RCC 7860 (cell line): ENCODE results near the gene PPP5C.
"Not testable (repeated sequence)": the region's sequence is repeated elsewhere in the genome, so short reads cannot be mapped to it uniquely, and the experiment has no call there.

Source experiments
- DNase-seq: peaks from one replicate; pipeline ENCODE4 v3.0.0-alpha.2; 2015; ENCODE audit warnings: low spot score
- FAIRE-seq: peaks from 2 replicates; lab custom pipeline; 2012; peaks lifted over from hg19 to GRCh38; lab: Jason Lieb, UNC

Gene PPP5C

GRCh38 chr19:46427518-46428045 is 80.7 kb downstream of the PPP5C start:
- no peak for DNase-seq
- no peak for FAIRE-seq

GRCh38 chr19:46428239-46429135 is 81.6 kb downstream of the PPP5C start, which contains the start of gene PNMA8C:
PNMA8C (minus strand) TSS chr19:46428936; CDS start chr19:46428359, 577 bp downstream.
- DNase-seq (peak; percentile 23), FAIRE-seq (no peak)

GRCh38 chr19:46429999-46430398 is 83.1 kb downstream of the PPP5C start:
- DNase-seq: no peak
- no peak for FAIRE-seq

GRCh38 chr19:46431824-46432223 is 84.9 kb downstream of the PPP5C start:
- no peak for FAIRE-seq
- no peak for DNase-seq

GRCh38 chr19:46433470-46433869 is 86.6 kb downstream of the PPP5C start:
- not testable (repeated sequence) for FAIRE-seq, DNase-seq

- FAIRE-seq (no peak), DNase-seq (no peak)
These were observed 88.1 kb downstream of the PPP5C start for GRCh38 chr19:46435009-46435408.

- not testable (repeated sequence) for FAIRE-seq
These were observed 88.8 kb downstream of the PPP5C start for GRCh38 chr19:46435689-46436088.

More at GRCh38 chr19:46435689-46436088, 88.8 kb downstream of the PPP5C start:
- not testable (repeated sequence) for DNase-seq
